ENCODE results near the gene ERLEC1.

GRCh38 chr2:53861824-53862223 lies 75.0 kb downstream of the ERLEC1 start:
- TF ChIP-seq FOS (IDR thresholded peaks at IDR 0.05; ENCODE audit: low read depth, low read length), result no peak
- TF ChIP-seq POLR2A (IDR thresholded peaks at IDR 0.05; ENCODE audit: low read depth, low read length), result no peak
- no peak for TF ChIP-seq CTCF (conservative IDR thresholded peaks at IDR 0.05; ENCODE audit: low read depth, low read length)
- no peak for TF ChIP-seq MAFK (IDR thresholded peaks at IDR 0.05; ENCODE audit: low read depth, low read length)
- no peak for TF ChIP-seq MXI1 (IDR thresholded peaks at IDR 0.05; ENCODE audit: borderline replicate concordance, low read depth, low read length)
- no peak for TF ChIP-seq RAD21 (IDR thresholded peaks at IDR 0.05; ENCODE audit: low read length)
- TF ChIP-seq BHLHE40 (IDR thresholded peaks at IDR 0.05; ENCODE audit: low read depth, low read length), result no peak
- no peak for TF ChIP-seq CHD1 (IDR thresholded peaks at IDR 0.05; ENCODE audit: low read depth, low read length)
- TF ChIP-seq SMC3 (IDR thresholded peaks at IDR 0.05; ENCODE audit: low read depth, low read length), result no peak
